Muscle of leg (tissue), 11 donors: ENCODE data around the gene OR8G1. TPM values are rescaled to one million over a fixed set of nuclear protein-coding genes. Genes with fewer than 3 reads are reported as not detected.
A peak's percentile ranks its signal among the peaks of the same experiment; 100 is the strongest.

ENCODE experiments used
- DNase-seq: peaks from one replicate; pipeline ENCODE4 v3.0.0; 2013
- H3K27ac ChIP-seq: one replicate; pipeline ENCODE4 v1.5.1; 2013; ENCODE audit warnings: mild to moderate bottlenecking, low read length, control low read depth
- H3K27me3 ChIP-seq: one replicate; pipeline ENCODE4 v1.6.1; 2013; ENCODE audit warnings: low read length; ENCODE audit not compliant: control insufficient read depth, insufficient read depth
- H3K36me3 ChIP-seq: one replicate; pipeline ENCODE4 v1.6.1; 2013; ENCODE audit warnings: low read length; ENCODE audit not compliant: control insufficient read depth, insufficient read depth
- H3K4me1 ChIP-seq: one replicate; pipeline ENCODE4 v1.6.1; 2013; ENCODE audit warnings: low read length; ENCODE audit not compliant: control insufficient read depth, insufficient read depth
- H3K4me3 ChIP-seq: one replicate; pipeline ENCODE4 v1.5.1; 2013; ENCODE audit warnings: low read length, control low read depth
- H3K9me3 ChIP-seq: replicated peaks from 2 replicates; pipeline ENCODE4 v1.6.1; 2013; ENCODE audit warnings: low read depth, low read length; ENCODE audit not compliant: control insufficient read depth
- WGBS: methylation state at CpG from one replicate; pipeline ENCODE4 v1.1.5; 2013; ENCODE audit warnings: missing lambda C conversion rate; ENCODE audit not compliant: insufficient coverage; 5-methylcytosine and 5-hydroxymethylcytosine counted together
- polyA plus RNA-seq, 8 donors: library from polyadenylated mRNA; unstranded; fragments of 120-200 nt; gene quantifications; one replicate each; pipeline versions ENCODE4 v1.2.1 to v1.2.3, GENCODE V29; 2013; ENCODE audit warnings: inconsistent platforms in 1 of 8, low replicate concordance in 1 of 8; ENCODE audit not compliant: insufficient read length in 8 of 8, insufficient read depth in 1 of 8
- total RNA-seq: library from RNA; stranded (reverse); fragments of 120-200 nt; gene quantifications from one replicate; pipeline ENCODE4 v1.2.4, GENCODE V29; 2013

OR8G1 gene
- total and polyA plus RNA-seq, 9 donors = 0.07 to 0.15 (median 0.09) TPM; not detected in 6

DNA sequence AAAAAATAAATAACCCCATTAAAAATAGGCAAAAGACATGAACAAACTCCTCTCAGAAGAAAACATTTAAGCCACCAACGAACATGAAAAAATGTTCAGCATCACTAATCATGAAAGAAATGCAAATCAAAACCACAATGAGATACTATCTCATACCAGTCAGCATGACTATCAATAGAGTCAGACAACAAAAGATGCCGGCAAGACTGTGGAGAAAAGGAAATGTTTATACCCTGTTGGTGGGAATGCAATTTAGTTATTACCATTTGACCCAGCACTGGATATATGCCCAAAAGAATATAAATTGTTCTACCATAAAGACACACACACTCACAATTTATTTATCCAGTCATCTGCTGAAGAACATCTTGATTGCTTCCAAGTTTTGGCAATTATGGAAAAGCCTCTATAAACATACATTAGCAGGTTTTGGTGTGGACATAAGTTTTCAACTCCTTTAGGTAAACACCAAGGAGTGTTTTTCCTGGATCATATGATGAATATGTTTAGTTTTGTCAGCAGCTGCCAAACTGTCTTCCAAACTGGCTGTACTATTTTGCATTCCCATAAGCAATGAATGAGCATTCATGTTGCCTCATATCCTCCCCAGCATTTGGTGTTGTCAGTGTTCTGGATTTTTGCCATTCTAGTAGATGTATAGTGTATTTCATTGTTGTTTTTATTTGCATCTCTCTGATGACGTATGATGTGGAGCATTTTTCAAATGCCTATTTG is 44.9 kb downstream of the OR8G1 start:
- DNase-seq = no peak
- H3K9me3 ChIP-seq = no peaks in the 10 kb centered on the region
- no CpG with 5 or more reads among the region's 3 CpGs for WGBS

DNA sequence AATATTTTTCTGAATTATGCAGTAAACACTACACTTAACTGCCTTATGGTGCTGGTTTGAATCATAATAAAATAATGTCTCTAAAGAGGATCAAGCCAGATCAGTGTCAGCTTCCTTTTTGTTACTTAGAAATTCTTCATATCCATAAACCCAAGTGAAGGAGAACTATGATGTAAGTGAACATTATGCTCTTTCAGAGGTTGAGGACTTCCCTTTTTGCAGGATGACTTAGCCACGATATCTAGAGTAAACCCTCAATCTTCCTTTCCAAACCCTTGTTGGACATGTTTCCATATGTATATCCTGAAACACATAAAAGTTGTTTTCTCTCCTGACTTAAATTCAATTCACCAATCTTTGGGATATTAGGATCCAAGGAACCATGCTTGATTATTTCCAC is 53.8 kb downstream of the OR8G1 start:
- H3K36me3 ChIP-seq = no peaks in the 10 kb centered on the region
- DNase-seq = peak; percentile 5

More for the DNA sequence above, 44.9 kb downstream of the OR8G1 start:
- H3K36me3 ChIP-seq = no peaks in the 10 kb centered on the region
- no peaks in the 10 kb centered on the region for H3K27me3 ChIP-seq
- no peaks in the 10 kb centered on the region for H3K4me1 ChIP-seq
- no peak overlapping the region for H3K4me3 ChIP-seq
- no peak overlapping the region for H3K27ac ChIP-seq

DNA sequence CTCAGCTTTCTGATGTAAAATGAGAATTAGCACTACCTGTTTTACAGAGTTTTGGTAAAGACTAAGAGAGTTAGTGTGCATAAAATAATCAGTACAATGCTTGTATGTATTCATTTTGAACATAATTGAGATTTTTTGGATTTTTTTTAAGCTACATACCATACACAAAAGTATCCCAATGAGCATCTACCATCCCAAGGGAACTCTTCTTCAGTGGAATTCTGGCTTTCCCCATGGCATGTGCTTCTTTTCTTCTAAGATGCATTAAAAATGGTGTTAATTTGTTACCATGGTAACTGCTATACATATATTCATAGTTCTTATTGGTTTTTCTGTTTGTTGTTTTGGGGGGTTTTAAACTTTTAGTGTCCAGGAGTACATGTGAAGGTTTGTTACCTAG is 55.1 kb downstream of the OR8G1 start:
- Histone ChIP-seq H3K27me3 (no peaks in the 10 kb centered on the region), H3K36me3 (no peaks in the 10 kb centered on the region), H3K9me3 (no peaks in the 10 kb centered on the region), H3K27ac (no peak overlapping the region), H3K4me3 (no peak overlapping the region), H3K4me1 (no peaks in the 10 kb centered on the region)
- DNase-seq = no peak

More for the DNA sequence above, 53.8 kb downstream of the OR8G1 start:
- no CpG with 5 or more reads among the region's 1 CpG for WGBS
- H3K27ac ChIP-seq = no peak overlapping the region
- no peaks in the 10 kb centered on the region for H3K9me3 ChIP-seq
- no peak overlapping the region for H3K4me3 ChIP-seq
- H3K4me1 ChIP-seq = no peaks in the 10 kb centered on the region
- no peaks in the 10 kb centered on the region for H3K27me3 ChIP-seq

- H3K4me3 ChIP-seq = no peak overlapping the region
- no peaks in the 10 kb centered on the region for H3K4me1 ChIP-seq
- no peak for DNase-seq
- H3K27ac ChIP-seq = no peak overlapping the region
- H3K27me3 ChIP-seq = no peaks in the 10 kb centered on the region
- H3K9me3 ChIP-seq = no peaks in the 10 kb centered on the region
- no peaks in the 10 kb centered on the region for H3K36me3 ChIP-seq
- no CpG with 5 or more reads among the region's 4 CpGs for WGBS
These were observed 57.0 kb downstream of the OR8G1 start for GRCh38 chr11:124297921-124298320.

DNA sequence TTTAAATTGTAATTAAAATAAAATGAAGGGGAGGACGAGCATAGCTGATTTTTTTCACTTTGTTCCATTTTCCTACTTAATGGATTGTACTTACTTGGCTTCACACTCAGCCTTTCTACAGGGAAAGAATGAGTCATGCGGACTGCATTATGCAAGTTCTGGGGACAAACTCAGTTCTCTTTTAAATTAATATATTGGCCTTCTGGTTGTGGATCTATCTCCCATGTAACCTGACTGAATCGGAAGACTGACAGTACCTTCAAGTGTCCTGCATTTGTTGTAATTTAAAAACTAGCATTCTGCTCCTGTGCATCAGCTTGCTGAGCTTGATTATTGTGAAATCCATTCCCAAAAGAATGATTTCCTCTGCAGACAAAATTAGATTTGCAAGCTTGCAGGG is 60.7 kb downstream of the OR8G1 start:
- H3K4me3 ChIP-seq = no peak overlapping the region
- no peaks in the 10 kb centered on the region for H3K4me1 ChIP-seq
- WGBS = no CpG with 5 or more reads among the region's 3 CpGs
- H3K27me3 ChIP-seq = no peaks in the 10 kb centered on the region
- peak; percentile 11 for DNase-seq
- no peaks in the 10 kb centered on the region for H3K9me3 ChIP-seq
- H3K36me3 ChIP-seq = no peaks in the 10 kb centered on the region
- no peak overlapping the region for H3K27ac ChIP-seq

DNA sequence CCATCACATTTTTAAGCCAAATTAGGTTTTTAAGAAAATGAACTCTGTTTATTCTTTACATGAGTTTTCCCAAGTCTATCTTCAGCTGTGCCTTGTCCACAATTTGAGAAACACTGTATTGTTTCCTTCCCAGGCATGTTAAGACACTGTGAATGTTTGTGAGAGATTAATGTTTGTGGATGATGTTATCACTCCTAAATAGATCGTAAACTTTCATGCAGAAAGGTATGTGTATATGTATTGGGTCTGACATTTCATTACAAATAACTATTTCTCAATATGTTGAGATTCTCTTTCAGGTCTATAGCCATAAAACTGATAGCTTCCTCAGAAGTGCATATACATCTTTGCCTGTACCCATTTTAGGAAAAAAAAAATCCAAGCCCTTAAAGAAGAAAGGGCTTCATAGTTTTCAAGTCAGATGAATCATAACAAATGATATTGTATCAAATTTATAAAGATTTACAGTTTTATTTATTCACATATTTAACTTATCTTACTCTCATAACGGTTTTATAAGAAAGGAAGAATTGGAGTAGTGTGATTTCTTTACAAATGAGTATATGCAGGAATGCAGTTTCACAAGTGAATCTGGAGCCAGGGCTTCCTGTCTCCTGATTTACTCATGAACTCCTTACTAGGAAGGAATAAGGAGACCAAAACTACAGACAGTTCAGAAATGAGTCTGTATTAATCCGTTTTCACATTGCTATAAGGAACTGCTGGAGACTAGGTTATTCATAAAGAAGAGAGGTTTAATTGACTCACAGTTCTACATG is 61.6 kb downstream of the OR8G1 start:
- DNase-seq = peak; percentile 4
- no peaks in the 10 kb centered on the region for H3K9me3 ChIP-seq
- WGBS = no CpG with 5 or more reads among the region's 3 CpGs
- no peaks in the 10 kb centered on the region for H3K27me3 ChIP-seq
- H3K36me3 ChIP-seq = no peaks in the 10 kb centered on the region
- no peak overlapping the region for H3K27ac ChIP-seq
- no peak overlapping the region for H3K4me3 ChIP-seq
- H3K4me1 ChIP-seq = no peaks in the 10 kb centered on the region

Other genes with a start within 250 kb of the OR8G1 start
- not detected for gene OR10G6, start 245.9 kb upstream of the OR8G1 start, total RNA-seq
- gene OR10G6, start 245.9 kb upstream of the OR8G1 start, polyA plus RNA-seq = not detected
- 0.04 TPM for gene OR10G4, start 228.1 kb upstream of the OR8G1 start, total RNA-seq
- under 1 TPM in 2 of 8 donors, not detected in 6; 0.04 to 0.31 TPM for gene OR10G4, start 228.1 kb upstream of the OR8G1 start, polyA plus RNA-seq
- gene OR10G9, start 218.1 kb upstream of the OR8G1 start, total RNA-seq = not detected
- not detected for gene OR10G9, start 218.1 kb upstream of the OR8G1 start, polyA plus RNA-seq
- not detected for gene OR10G8, start 214.3 kb upstream of the OR8G1 start, total RNA-seq
- not detected for gene OR10G8, start 214.3 kb upstream of the OR8G1 start, polyA plus RNA-seq
- gene OR10G7, start 199.8 kb upstream of the OR8G1 start, total RNA-seq = not detected
- gene OR10G7, start 199.8 kb upstream of the OR8G1 start, polyA plus RNA-seq = not detected
- gene VWA5A, start 125.6 kb upstream of the OR8G1 start, total RNA-seq = 101 TPM
- 100 to 1,000 TPM in 5 of 8 donors, 10 to 100 TPM in 3; 73.8 to 139 (median 106) TPM for gene VWA5A, start 125.6 kb upstream of the OR8G1 start, polyA plus RNA-seq
- gene OR10D3, start 57.8 kb upstream of the OR8G1 start, total RNA-seq = under 0.01 TPM
- under 1 TPM in 1 of 8 donors, not detected in 7; 0.05 TPM for gene OR10D3, start 57.8 kb upstream of the OR8G1 start, polyA plus RNA-seq
- not detected for gene OR8G5, start 15.3 kb downstream of the OR8G1 start, total RNA-seq
- gene OR8G5, start 15.3 kb downstream of the OR8G1 start, polyA plus RNA-seq = under 1 TPM in 4 of 8 donors, not detected in 4; 0.11 to 0.34 (median 0.21) TPM
- gene OR8D1, start 72.9 kb downstream of the OR8G1 start, total RNA-seq = not detected
- gene OR8D1, start 72.9 kb downstream of the OR8G1 start, polyA plus RNA-seq = under 1 TPM in 4 of 8 donors, not detected in 4; 0.01 to 0.05 (median 0.03) TPM
- not detected for gene OR8D2, start 79.1 kb downstream of the OR8G1 start, total RNA-seq
- not detected for gene OR8D2, start 79.1 kb downstream of the OR8G1 start, polyA plus RNA-seq
- gene OR8B2, start 143.4 kb downstream of the OR8G1 start, total RNA-seq = not detected
- under 1 TPM in 1 of 8 donors, not detected in 7; 0.18 TPM for gene OR8B2, start 143.4 kb downstream of the OR8G1 start, polyA plus RNA-seq
- gene OR8B3, start 157.9 kb downstream of the OR8G1 start, total RNA-seq = not detected
- gene OR8B3, start 157.9 kb downstream of the OR8G1 start, polyA plus RNA-seq = not detected
- gene OR8B4, start 183.8 kb downstream of the OR8G1 start, total RNA-seq = not detected
- gene OR8B4, start 183.8 kb downstream of the OR8G1 start, polyA plus RNA-seq = not detected
- not detected for gene OR8B8, start 204.6 kb downstream of the OR8G1 start, total RNA-seq
- under 1 TPM in 1 of 8 donors, not detected in 7; 0.04 TPM for gene OR8B8, start 204.6 kb downstream of the OR8G1 start, polyA plus RNA-seq